Measurements from ENCODE around the gene SURF1.

The SURF1 gene

GRCh38 chr9:133353548-133353947 lies 2.7 kb downstream of the SURF1 start:
- Histone ChIP-seq H3K27ac (ENCODE audit: low read depth, low read length) (no peak overlapping the region; the same call in 1 of the 2 replicates), H3K36me3 (ENCODE audit: low read length) (peaks cover 34% of the 10 kb centered on the region)

GRCh38 chr9:133352635-133353340 lies 3.5 kb downstream of the SURF1 start:
- Histone ChIP-seq H2AFZ (ENCODE audit: low read depth, low read length, severe bottlenecking) (no peak overlapping the region), H3K4me2 (ENCODE audit: low read depth, low read length, poor library complexity, severe bottlenecking) (no peak overlapping the region), H3K9me3 (ENCODE audit: insufficient read depth, low read length) (no peaks in the 10 kb centered on the region), H3K9ac (ENCODE audit: low read length) (no peak overlapping the region), H3F3A (ENCODE audit: insufficient read depth) (peaks cover 64% of the 10 kb centered on the region), H3K36me3 (ENCODE audit: low read length) (peaks cover 35% of the 10 kb centered on the region), H3K79me2 (ENCODE audit: insufficient read depth, low read length) (peaks cover 31% of the 10 kb centered on the region), H3K27me3 (ENCODE audit: low read length) (no peaks in the 10 kb centered on the region), H3K4me3 (ENCODE audit: insufficient read depth, low read length, poor library complexity, severe bottlenecking) (no peak overlapping the region), H3K9me2 (replicated peaks; ENCODE audit: insufficient read depth, low read length) (no peaks in the 10 kb centered on the region), H3K27ac (ENCODE audit: low read depth, low read length) (no peak overlapping the region; the same call in 1 of the 2 replicates), H4K20me1 (ENCODE audit: low read depth, low read length) (no peaks in the 10 kb centered on the region; the same call in 1 of the 2 replicates)
- TF ChIP-seq CTCF (IDR thresholded peaks at IDR 0.05; ENCODE audit: insufficient read depth, low read length, poor library complexity, severe bottlenecking) (no peak), EZH2phosphoT487 (conservative IDR thresholded peaks at IDR 0.05; ENCODE audit: low read length) (no peak)

More at GRCh38 chr9:133353548-133353947, 2.7 kb downstream of the SURF1 start:
- H3K9ac ChIP-seq (ENCODE audit: low read length) = no peak overlapping the region
- no peaks in the 10 kb centered on the region; the same call in 1 of the 2 replicates for H4K20me1 ChIP-seq (ENCODE audit: low read depth, low read length)
- H3K4me2 ChIP-seq (ENCODE audit: low read depth, low read length, poor library complexity, severe bottlenecking) = no peak overlapping the region
- no peaks in the 10 kb centered on the region for H3K9me3 ChIP-seq (ENCODE audit: insufficient read depth, low read length)
- H2AFZ ChIP-seq (ENCODE audit: low read depth, low read length, severe bottlenecking) = no peak overlapping the region
- H3F3A ChIP-seq (ENCODE audit: insufficient read depth) = peaks cover 63% of the 10 kb centered on the region
- no peaks in the 10 kb centered on the region for H3K9me2 ChIP-seq (replicated peaks; ENCODE audit: insufficient read depth, low read length)
- TF ChIP-seq EZH2phosphoT487 (conservative IDR thresholded peaks at IDR 0.05; ENCODE audit: low read length) = no peak
- no peak for TF ChIP-seq CTCF (IDR thresholded peaks at IDR 0.05; ENCODE audit: insufficient read depth, low read length, poor library complexity, severe bottlenecking)
- no peaks in the 10 kb centered on the region for H3K27me3 ChIP-seq (ENCODE audit: low read length)
- peaks cover 25% of the 10 kb centered on the region for H3K79me2 ChIP-seq (ENCODE audit: insufficient read depth, low read length)
- no peak overlapping the region for H3K4me3 ChIP-seq (ENCODE audit: insufficient read depth, low read length, poor library complexity, severe bottlenecking)

GRCh38 chr9:133351908-133352634 lies 4.2 kb downstream of the SURF1 start:
- H3K36me3 ChIP-seq (ENCODE audit: low read length) = peaks cover 35% of the 10 kb centered on the region
- H2AFZ ChIP-seq (ENCODE audit: low read depth, low read length, severe bottlenecking) = no peak overlapping the region
- TF ChIP-seq CTCF (IDR thresholded peaks at IDR 0.05; ENCODE audit: insufficient read depth, low read length, poor library complexity, severe bottlenecking) = peak; percentile 49
- no peak for TF ChIP-seq EZH2phosphoT487 (conservative IDR thresholded peaks at IDR 0.05; ENCODE audit: low read length)
- no peak overlapping the region for H3K9ac ChIP-seq (ENCODE audit: low read length)
- no peaks in the 10 kb centered on the region for H3K9me2 ChIP-seq (replicated peaks; ENCODE audit: insufficient read depth, low read length)
- no peaks in the 10 kb centered on the region for H3K9me3 ChIP-seq (ENCODE audit: insufficient read depth, low read length)
- H3K79me2 ChIP-seq (ENCODE audit: insufficient read depth, low read length) = peaks cover 31% of the 10 kb centered on the region
- H3K27ac ChIP-seq (ENCODE audit: low read depth, low read length) = no peak overlapping the region; the same call in 1 of the 2 replicates
- H3K4me3 ChIP-seq (ENCODE audit: insufficient read depth, low read length, poor library complexity, severe bottlenecking) = no peak overlapping the region
- H3K4me2 ChIP-seq (ENCODE audit: low read depth, low read length, poor library complexity, severe bottlenecking) = no peak overlapping the region
- H4K20me1 ChIP-seq (ENCODE audit: low read depth, low read length) = no peaks in the 10 kb centered on the region; the same call in 1 of the 2 replicates
- peaks cover 64% of the 10 kb centered on the region for H3F3A ChIP-seq (ENCODE audit: insufficient read depth)
- H3K27me3 ChIP-seq (ENCODE audit: low read length) = no peaks in the 10 kb centered on the region
